ENCODE measurements around the gene KMT5C. TPM values are rescaled to one million over a fixed set of nuclear protein-coding genes. Genes with fewer than 3 reads are reported as not detected.

KMT5C gene
- total RNA-seq, 2 donors from 2014 or later: 10.2 to 25.2 TPM

- peak; percentile 89 for DNase-seq (ENCODE audit: low spot score)
- Histone ChIP-seq H3K27me3 (replicated peaks; ENCODE audit: insufficient read depth) (no peaks in the 10 kb centered on the region), H3K9me3 (no peaks in the 10 kb centered on the region), H3K36me3 (peaks cover 9% of the 10 kb centered on the region), H3K4me3 (peak within 1 kb of the TSS; percentile 99), H3K27ac (peak within 1 kb of the TSS; percentile 95 to 99), H3K4me1 (ENCODE audit: control insufficient read depth in 1 of 2, low read depth in 2 of 2) (peaks cover 31 to 52% of the 10 kb centered on the region in 2 donors)
- ATAC-seq (ENCODE audit: insufficient number of reproducible peaks, low FRiP score, low read depth): peak; percentile 73
- TF ChIP-seq CTCF (IDR thresholded peaks at IDR 0.05): no peak
Measured at GRCh38 chr19:55385724-55386492, 46.2 kb downstream of the KMT5C start, which contains the start of gene RPL28. RPL28 (plus strand) TSS chr19:55385932; CDS start chr19:55386358, 426 bp downstream.

GRCh38 chr19:55386493-55386971 is 46.9 kb downstream of the KMT5C start:
- peaks cover 31 to 52% of the 10 kb centered on the region in 2 donors for H3K4me1 ChIP-seq (ENCODE audit: control insufficient read depth in 1 of 2, low read depth in 2 of 2)
- H3K27ac ChIP-seq: peak overlapping the region; percentile 66 to 99
- TF ChIP-seq CTCF (IDR thresholded peaks at IDR 0.05): no peak

GRCh38 chr19:55387736-55388497 is 48.2 kb downstream of the KMT5C start:
- Histone ChIP-seq H3K36me3 (peaks cover 9% of the 10 kb centered on the region), H3K27me3 (replicated peaks; ENCODE audit: insufficient read depth) (no peaks in the 10 kb centered on the region), H3K4me3 (peak overlapping the region; percentile 99), H3K9me3 (no peaks in the 10 kb centered on the region), H3K4me1 (ENCODE audit: control insufficient read depth in 1 of 2, low read depth in 2 of 2) (peaks cover 31 to 52% of the 10 kb centered on the region in 2 donors), H3K27ac (no peak overlapping the region)
- TF ChIP-seq CTCF (IDR thresholded peaks at IDR 0.05): no peak
- no peak for ATAC-seq (ENCODE audit: insufficient number of reproducible peaks, low FRiP score, low read depth)
- no peak for DNase-seq (ENCODE audit: low spot score)

More at GRCh38 chr19:55386493-55386971, 46.9 kb downstream of the KMT5C start:
- DNase-seq (ENCODE audit: low spot score) (no peak), ATAC-seq (ENCODE audit: insufficient number of reproducible peaks, low FRiP score, low read depth) (no peak)
- Histone ChIP-seq H3K4me3 (peak overlapping the region; percentile 99), H3K9me3 (no peaks in the 10 kb centered on the region), H3K27me3 (replicated peaks; ENCODE audit: insufficient read depth) (no peaks in the 10 kb centered on the region), H3K36me3 (peaks cover 9% of the 10 kb centered on the region)

DNA sequence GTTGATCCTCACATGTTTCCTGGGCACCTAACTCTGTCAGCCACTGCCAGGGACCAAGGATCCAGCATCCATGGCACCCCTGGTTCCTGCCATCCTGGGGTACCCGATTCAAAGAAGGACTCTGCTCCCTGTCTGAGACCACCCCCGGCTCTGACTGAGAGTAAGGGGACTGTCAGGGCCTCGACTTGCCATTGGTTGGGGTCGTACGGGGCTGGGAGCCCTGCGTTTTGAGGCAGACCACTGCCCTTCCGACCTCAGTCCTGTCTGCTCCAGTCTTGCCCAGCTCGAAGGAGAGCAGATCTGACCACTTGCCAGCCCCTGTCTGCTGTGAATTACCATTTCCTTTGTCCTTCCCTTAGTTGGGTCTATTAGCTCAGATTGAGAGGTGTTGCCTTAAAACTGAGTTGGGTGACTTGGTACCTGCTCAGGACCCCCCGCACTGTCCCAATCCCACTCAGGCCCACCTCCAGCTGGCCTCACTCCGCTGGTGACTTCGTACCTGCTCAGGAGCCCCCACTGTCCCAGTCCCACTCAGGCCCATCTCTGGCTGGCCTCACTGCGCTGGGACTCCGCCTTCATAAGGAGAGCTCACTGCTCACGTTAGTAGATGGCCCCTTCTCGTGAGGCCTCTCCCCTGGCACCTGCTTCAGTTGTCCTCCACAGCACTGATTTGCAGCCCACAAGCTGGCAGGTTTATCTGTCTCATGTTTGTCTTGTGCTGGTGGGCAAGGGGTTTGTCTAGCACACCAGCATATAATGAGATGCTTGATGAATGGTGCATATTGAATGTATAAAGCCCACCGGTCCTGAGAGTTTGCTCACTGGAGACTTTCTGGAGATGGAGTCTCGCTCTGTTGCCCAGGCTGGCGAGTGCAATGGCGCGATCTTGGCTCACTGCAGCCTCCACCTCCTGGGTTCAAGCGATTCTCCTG is 50.0 kb downstream of the KMT5C start:
- H3K4me1 ChIP-seq (ENCODE audit: control insufficient read depth in 1 of 2, low read depth in 2 of 2): peaks cover 22 to 42% of the 10 kb centered on the region in 2 donors

More for the DNA sequence above, 50.0 kb downstream of the KMT5C start:
- no peak overlapping the region for H3K27ac ChIP-seq
- no peaks in the 10 kb centered on the region for H3K9me3 ChIP-seq
- H3K36me3 ChIP-seq: peaks cover 9% of the 10 kb centered on the region
- ATAC-seq (ENCODE audit: insufficient number of reproducible peaks, low FRiP score, low read depth) (no peak), DNase-seq (ENCODE audit: low spot score) (no peak)
- no peak for TF ChIP-seq CTCF (IDR thresholded peaks at IDR 0.05)
- no peaks in the 10 kb centered on the region for H3K27me3 ChIP-seq (replicated peaks; ENCODE audit: insufficient read depth)
- no peak overlapping the region for H3K4me3 ChIP-seq

All from thoracic aorta (tissue), 2 donors.